GM18505 (cell line): ENCODE results near the gene BBS2.

Experiments used
- ATAC-seq: cut with Tn5 transposase; IDR thresholded peaks from one replicate; pipeline ENCODE4 v1.9.1; 2021; ENCODE audit not compliant: unreplicated experiment
- POLR2A ChIP-seq: IDR thresholded peaks from 4 replicates; pipeline ENCODE4 v1.6.1; 2011; ENCODE audit warnings: borderline replicate concordance; ENCODE audit not compliant: insufficient read depth, insufficient read length; ENCODE audit errors: extremely low read depth

Gene BBS2

GRCh38 chr16:56479469-56479868, 40.4 kb downstream of the BBS2 start:
- no peak for TF ChIP-seq POLR2A
- no peak for ATAC-seq

DNA sequence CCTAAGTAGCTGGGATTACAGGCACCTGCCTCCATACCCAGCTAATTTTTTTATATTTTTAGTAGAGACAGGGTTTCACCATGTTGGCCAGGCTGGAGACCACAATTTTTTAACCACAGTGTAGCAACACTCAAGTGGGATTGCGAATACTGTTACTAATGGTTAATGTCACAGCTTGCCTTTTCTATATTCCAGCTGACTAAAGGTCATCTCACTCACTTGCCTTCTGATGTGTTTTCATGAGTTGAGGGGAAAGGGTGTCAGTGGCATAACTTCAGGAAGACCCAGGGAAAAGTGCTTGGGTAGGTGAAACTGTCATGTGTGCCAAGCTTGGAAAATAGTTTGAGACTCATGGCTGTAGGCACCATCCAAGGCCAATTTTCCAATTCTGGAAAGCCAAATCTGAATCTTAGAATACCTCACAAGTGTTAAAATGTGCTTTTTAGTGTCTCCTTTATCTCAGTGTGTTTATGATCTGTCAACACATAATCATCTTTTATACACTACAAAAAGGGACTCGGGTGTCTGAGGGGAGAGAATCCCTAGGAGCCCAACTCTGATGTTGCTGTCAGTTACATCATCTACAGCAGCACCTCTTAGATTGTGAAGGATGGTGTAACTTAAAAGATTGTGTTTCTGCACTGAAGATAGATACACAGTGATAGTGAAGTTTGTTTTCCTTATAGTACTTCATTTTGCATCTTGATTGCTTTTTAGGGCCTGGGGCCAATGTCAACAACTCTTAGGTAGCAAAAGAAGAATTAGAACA, 41.4 kb downstream of the BBS2 start:
- TF ChIP-seq POLR2A: no peak
- ATAC-seq: no peak

DNA sequence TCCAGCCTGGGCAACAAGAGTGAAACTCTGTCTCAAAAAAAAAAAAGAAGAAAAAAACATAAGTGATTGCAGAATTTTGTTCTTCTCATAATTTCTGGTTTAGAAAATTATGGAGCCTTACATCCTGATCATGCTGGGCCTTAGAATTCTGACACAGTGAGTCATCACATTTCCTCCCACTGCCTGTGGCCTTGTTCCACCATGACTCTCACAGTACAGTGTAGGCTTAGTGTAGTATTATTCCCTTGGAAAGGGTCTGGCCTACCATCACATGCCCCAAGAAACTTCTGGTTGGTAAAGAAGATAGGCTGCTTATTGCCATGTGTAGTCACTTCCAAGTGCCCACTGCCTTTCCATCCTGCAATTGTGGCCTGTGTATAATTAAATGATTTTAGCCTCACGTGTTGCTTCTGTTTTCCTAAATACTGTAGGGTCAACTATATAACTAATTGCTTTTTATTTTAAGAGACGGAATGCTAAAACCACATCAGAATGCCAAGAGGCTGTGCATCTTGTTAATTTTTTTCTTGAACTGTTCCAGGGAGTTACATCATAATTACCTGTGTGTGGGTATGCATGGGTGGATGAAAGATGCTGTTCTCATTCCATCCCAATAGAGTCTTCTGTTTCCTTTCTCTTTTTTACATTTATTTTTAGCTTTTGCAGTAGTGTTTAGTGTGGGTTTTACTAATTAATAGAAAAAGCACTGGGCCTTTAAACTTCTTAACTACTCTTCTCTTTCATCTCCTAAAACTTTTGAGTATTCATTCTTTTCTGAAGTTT, 42.5 kb downstream of the BBS2 start:
- TF ChIP-seq POLR2A: no peak
- ATAC-seq: no peak

DNA sequence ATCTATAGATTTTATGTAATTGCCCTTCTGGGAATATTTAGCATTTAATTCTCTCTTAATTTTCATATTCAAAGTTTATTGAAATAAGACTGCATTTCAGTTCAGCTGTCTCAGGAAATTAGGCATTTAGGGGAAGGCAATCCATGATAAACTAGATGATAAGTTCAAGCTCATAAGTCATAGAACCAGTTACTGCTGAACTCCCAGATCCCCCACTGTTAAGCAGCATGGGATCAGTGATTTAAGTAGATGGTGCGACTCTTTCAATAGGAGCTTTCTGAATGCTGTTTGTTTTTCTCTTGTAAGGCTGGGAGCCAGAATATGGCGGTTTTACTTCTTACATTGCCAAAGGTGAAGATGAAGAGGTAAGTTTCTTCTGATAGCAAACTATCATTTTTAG, 44.6 kb downstream of the BBS2 start:
- TF ChIP-seq POLR2A: no peak
- no peak for ATAC-seq

DNA sequence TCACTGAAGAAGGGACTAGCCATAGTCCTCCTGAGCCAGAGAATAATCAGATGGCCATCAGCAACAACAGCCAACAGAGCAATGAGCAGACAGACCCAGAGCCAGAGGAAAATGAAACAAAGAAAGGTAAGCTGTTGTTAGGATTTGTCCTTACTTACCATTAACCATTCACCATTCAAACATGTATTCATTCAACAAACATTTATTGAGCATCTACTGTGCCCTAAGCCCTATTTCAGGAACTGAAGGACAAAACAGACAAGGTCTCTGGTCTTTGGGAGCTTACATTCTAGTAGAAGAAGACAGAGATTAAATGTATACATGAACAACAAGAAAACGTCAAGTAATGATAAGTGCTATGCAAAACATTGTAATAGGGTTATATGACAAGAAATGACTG, 49.2 kb downstream of the BBS2 start:
- TF ChIP-seq POLR2A: no peak
- ATAC-seq: no peak

GRCh38 chr16:56470232-56470631, 49.6 kb downstream of the BBS2 start:
- ATAC-seq: no peak
- no peak for TF ChIP-seq POLR2A

DNA sequence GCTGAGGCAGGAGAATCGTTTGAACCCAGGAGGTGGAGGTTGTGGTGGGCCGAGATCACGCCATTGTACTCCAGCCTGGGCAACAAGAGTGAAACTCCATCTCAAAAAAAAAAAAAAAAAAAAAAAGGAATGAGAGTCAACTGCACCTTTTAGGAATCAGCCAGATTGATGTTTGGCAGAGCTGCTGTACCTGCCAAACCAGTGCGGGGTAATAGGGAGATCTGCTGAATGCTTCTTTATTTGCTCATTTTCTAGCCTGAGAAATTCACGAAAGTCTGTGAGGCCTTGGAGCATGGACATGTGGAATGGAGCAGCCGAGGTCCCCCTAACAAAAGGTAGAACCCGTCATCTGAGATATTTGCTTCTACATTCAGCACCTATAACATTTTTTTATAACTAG, 50.1 kb downstream of the BBS2 start:
- ATAC-seq: no peak
- no peak for TF ChIP-seq POLR2A

DNA sequence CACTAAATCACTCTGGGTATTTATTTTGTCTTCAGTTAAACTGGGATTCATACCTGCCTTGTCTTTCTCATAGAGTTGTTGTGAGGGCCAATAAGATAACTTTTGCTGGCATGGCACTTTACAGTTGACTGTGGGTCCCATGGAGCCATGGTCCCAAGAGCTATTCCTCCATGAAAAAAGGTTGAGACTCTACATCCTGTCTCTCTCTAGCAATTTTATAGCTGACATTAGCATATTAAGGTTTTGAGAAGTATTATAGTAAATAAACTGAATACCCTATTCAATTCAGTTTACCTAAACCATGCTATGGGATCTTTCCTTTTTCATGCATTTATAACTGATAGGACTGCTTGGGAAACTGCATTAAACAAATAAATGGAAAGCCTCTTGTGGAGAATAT, 51.0 kb downstream of the BBS2 start:
- no peak for TF ChIP-seq POLR2A
- ATAC-seq: no peak

DNA sequence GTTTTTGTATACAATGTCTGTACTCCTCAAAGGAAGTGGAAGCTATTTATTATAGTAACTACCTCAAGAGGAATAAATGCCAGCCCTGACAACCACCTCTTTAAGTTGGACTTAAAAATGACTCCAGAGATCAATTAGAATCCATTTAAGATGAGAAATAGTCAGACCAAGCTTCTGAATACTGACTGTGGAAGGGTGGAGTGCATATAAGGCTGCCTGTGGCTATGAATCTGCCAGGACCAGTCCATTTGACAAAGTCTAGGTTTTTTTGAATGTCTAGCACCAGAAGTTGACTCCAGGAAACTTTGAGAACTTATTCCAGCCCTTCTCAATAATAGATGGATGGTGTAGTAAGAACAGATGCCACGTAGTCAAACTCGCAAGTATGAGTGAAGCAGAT, 53.5 kb downstream of the BBS2 start:
- no peak for TF ChIP-seq POLR2A
- no peak for ATAC-seq

DNA sequence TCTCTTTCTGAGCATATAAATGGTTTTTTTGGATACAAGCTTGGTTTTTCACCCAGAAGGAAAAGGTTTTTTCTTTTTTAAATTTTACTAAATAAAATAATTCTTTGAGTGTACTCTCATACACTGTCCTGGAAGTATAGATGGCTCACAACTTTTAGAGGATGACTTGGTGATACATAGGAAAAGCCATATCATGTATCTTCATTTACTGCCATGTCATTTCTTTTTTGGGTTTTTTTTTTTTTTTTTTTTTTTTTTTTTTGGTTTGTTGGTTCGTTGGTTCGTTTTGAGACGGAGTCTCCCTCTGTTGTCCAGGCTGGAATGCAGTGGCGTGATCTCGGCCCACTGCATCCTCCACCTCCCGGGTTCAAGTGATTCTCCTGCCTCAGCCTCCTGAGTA, 56.7 kb downstream of the BBS2 start:
- no peak for TF ChIP-seq POLR2A
- no peak for ATAC-seq

DNA sequence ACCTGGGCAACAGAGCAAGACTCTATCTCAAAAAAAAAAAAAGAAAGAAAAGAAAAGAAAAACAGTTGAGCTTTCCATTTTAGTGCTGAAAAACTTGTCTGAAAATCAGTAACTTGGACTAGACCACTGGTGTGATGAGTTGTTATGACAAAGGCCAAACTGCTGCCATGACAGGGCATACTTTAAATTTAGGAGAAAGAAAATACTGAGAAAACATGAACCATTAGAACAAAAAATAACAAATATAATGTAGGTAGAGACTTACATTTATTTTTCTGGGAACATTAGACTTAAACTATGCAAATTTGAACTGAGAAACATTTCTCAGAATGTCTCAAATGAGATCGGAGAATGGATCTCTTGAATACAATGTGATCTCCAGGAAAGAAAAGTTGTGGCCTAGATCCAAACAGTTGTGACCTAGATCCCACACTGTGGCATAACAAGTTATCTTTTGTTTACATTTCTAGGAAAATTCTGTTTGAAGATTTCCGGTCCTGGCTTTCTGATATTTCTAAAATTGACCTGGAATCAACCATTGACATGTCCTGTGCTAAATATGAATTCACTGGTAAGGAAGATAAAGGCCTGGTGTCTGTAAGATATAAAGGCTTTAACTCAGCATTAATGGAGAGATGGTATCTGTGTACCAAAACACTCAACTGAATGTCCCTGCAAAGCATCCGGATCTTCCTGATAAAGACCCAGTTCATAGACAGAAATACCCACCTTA, 57.6 kb downstream of the BBS2 start:
- no peak for TF ChIP-seq POLR2A

DNA sequence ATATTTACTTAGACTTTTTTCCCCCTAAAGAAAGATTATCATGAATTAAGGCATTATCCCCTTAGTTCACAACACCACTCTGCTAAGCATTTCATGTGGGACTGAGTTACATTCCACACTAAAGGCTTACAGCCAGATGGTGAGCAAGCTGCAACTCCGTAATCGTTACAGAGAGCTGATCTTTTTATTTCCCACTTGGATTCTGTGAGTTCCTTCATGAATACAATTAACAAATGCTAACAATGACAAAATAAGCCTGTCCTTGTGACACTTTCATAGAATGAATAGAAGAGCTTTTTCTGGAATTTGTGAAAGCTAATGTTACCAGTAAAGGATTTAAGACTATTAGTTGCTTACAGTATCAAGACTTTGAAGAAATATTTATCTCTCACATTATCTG, 59.7 kb downstream of the BBS2 start:
- no peak for TF ChIP-seq POLR2A
- ATAC-seq: no peak

More for the DNA sequence above, 57.6 kb downstream of the BBS2 start:
- no peak for ATAC-seq

- TF ChIP-seq POLR2A: no peak
- ATAC-seq: no peak
These were observed 61.8 kb downstream of the BBS2 start for GRCh38 chr16:56457927-56458470.
